Measurements from ENCODE around the gene HINT1. TPM values are rescaled to one million over a fixed set of nuclear protein-coding genes. Genes with fewer than 3 reads are reported as not detected.
A peak's percentile ranks its signal among the peaks of the same experiment; 100 is the strongest.

The HINT1 gene
- total RNA-seq, 1 donor from 2014 or later, result 201 TPM

GRCh38 chr5:131182839-131183238 lies 17.8 kb upstream of the HINT1 start:
- Mint-ChIP-seq H3K36me3 (ENCODE audit: low read depth) (peaks cover 21% of the 10 kb centered on the region), H3K4me1 (no peaks in the 10 kb centered on the region), H3K4me3 (no peak overlapping the region), H3K27me3 (no peaks in the 10 kb centered on the region), H3K9me3 (no peaks in the 10 kb centered on the region), H3K27ac (no peak overlapping the region)
- CTCF ChIA-PET, result no interaction called here
- intact Hi-C loops (cut with micrococcal nuclease), result no loop called here
- DNase-seq, result no peak
- ATAC-seq (ENCODE audit: low read depth), result no peak
- no peak for TF ChIP-seq CTCF (IDR thresholded peaks at IDR 0.05)
- POLR2A ChIA-PET, result no interaction called here

- DNase-seq (no peak), ATAC-seq (ENCODE audit: low read depth) (no peak)
- TF ChIP-seq CTCF (IDR thresholded peaks at IDR 0.05), result no peak
- CTCF ChIA-PET, result no interaction called here
- Mint-ChIP-seq H3K9me3 (no peaks in the 10 kb centered on the region), H3K36me3 (ENCODE audit: low read depth) (peaks cover 18% of the 10 kb centered on the region), H3K27me3 (no peaks in the 10 kb centered on the region), H3K4me1 (peaks cover 3% of the 10 kb centered on the region), H3K4me3 (no peak overlapping the region), H3K27ac (no peak overlapping the region)
- intact Hi-C loops (cut with micrococcal nuclease), result no loop called here
- POLR2A ChIA-PET, result no interaction called here
Observed at GRCh38 chr5:131180407-131180806, 15.4 kb upstream of the HINT1 start.

- no peak for DNase-seq
- CTCF ChIA-PET, result no interaction called here
- POLR2A ChIA-PET, result interaction anchor here (0.8 to 1.4 kb wide), 3 partner anchors 81 to 211 kb away, joined by 3 to 6 read pairs (median 3); partner anchors contain the start of gene CDC42SE2
- intact Hi-C loops (cut with micrococcal nuclease), result loop anchor here (2.0 kb wide), 2 partner anchors 463 to 625 kb away; partner anchors contain the start of genes FNIP1 and RAPGEF6
- Mint-ChIP-seq H3K9me3 (no peaks in the 10 kb centered on the region), H3K4me3 (peak overlapping the region; percentile 98), H3K27ac (peak overlapping the region; percentile 93), H3K4me1 (peaks cover 38% of the 10 kb centered on the region), H3K36me3 (ENCODE audit: low read depth) (peaks cover 6% of the 10 kb centered on the region), H3K27me3 (no peaks in the 10 kb centered on the region)
- ATAC-seq (ENCODE audit: low read depth), result no peak
- no peak for TF ChIP-seq CTCF (IDR thresholded peaks at IDR 0.05)
Observed at GRCh38 chr5:131171276-131171810, 6.3 kb upstream of the HINT1 start.

- ChIA-PET CTCF (no interaction called here), POLR2A (interaction anchor here (0.7 to 1.4 kb wide), 5 partner anchors 23 to 95 kb away, joined by 3 to 6 read pairs (median 3); partner anchors contain the start of gene CDC42SE2)
- H3K4me3 Mint-ChIP-seq, result peak within 1 kb of the TSS; percentile 98
- intact Hi-C loops (cut with micrococcal nuclease), result loop anchor here (1.0 to 2.0 kb wide), 8 partner anchors 39 to 626 kb away; partner anchors contain the start of genes FNIP1 and RAPGEF6
- H3K4me1 Mint-ChIP-seq, result peaks cover 42% of the 10 kb centered on the region
- H3K27me3 Mint-ChIP-seq, result no peaks in the 10 kb centered on the region
- H3K9me3 Mint-ChIP-seq, result no peaks in the 10 kb centered on the region
- ATAC-seq (ENCODE audit: low read depth) (peak; percentile 96), DNase-seq (peak; percentile 80)
- no peak for TF ChIP-seq CTCF (IDR thresholded peaks at IDR 0.05)
- peaks cover 6% of the 10 kb centered on the region for H3K36me3 Mint-ChIP-seq (ENCODE audit: low read depth)
- peak within 1 kb of the TSS; percentile 93 for H3K27ac Mint-ChIP-seq
Observed at GRCh38 chr5:131170540-131171275, 5.7 kb upstream of the HINT1 start, which contains the start of gene LYRM7. Gene LYRM7, plus strand, starts transcription at chr5:131170944. Its CDS starts 77 bp downstream, at chr5:131171021.
